Subcutaneous preadipocyte (primary cell): ENCODE data around the gene TACR2. TPM values are rescaled to one million over a fixed set of nuclear protein-coding genes. Genes with fewer than 3 reads are reported as not detected.

Source experiments
- total RNA-seq: library from RNA; depleted of rRNA; stranded (reverse); fragments of >200 nt; gene quantifications from 2 replicates; pipeline ENCODE4 v1.2.3, GENCODE V29; 2012

The TACR2 gene
- 0.20 TPM in 1 of 2 replicates, not detected in the other for total RNA-seq

DNA sequence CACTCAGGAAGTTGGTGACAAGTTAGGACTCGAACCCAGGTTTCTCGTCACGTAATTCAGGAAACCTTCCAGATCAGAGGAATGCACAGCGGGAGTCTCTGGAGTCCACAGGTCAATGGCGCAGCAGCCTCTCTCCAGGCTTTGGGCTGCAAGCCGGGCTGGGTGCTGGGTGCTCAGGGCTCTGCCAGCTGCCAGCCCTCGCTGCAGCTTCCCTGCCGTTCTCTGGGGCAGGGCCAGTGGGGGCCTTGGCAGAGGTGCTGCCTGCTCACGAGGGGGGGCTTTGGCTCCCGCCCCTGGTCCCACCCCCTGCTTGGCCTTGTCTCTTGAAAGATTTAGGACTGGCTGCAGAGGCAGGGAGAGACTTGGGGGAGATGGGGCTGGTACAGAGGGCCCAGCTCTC lies at the start of gene TACR2:
TSS of gene TACR2 (minus strand) at position 224 of the 400 bp plus-strand sequence. CDS start 595 bp downstream, outside the sequence.

DNA sequence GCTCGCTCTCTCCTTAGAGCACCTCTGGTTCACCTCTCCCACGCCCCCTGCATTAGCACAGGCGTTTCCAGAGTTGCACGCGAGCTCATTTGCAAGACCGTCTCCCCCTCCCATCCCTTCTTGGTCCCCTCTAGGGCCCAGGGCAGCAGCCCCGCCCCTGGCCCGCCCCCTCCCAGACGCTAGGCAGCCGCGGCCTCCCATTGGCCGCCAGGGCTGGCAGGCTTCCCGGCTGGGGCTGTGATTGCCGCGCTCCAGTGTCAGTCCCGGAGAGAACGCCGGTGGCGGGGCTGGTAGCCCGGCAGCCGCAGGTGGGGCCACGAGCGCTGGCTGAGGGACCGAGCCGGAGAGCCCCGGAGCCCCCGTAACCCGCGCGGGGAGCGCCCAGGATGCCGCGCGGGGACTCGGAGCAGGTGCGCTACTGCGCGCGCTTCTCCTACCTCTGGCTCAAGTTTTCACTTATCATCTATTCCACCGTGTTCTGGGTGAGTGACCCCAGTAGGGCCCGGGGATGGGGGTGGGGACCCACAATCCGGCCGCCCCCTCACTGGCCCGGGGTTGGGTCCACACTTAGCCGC lies 34.6 kb upstream of the TACR2 start, which contains the start of gene TSPAN15:
TSS of gene TSPAN15 (plus strand) at position 257 of the 575 bp plus-strand sequence. CDS start at position 387, 130 bp downstream.

Other genes with a start within 250 kb of the TACR2 start
- 23.1 and 27.6 TPM in 2 replicates for gene SUPV3L1, start 236.7 kb downstream of the TACR2 start, total RNA-seq
- gene HKDC1, start 196.6 kb downstream of the TACR2 start, total RNA-seq, result 0.20 TPM in 1 of 2 replicates, not detected in the other
- gene HK1, start 138.4 kb downstream of the TACR2 start, total RNA-seq, result 84.5 and 112 TPM in 2 replicates
- 0.20 and 0.73 TPM in 2 replicates for gene TSPAN15, start 34.5 kb upstream of the TACR2 start, total RNA-seq
- gene NEUROG3, start 156.5 kb upstream of the TACR2 start, total RNA-seq, result not detected in 2 replicates
- not detected in 2 replicates for gene FAM241B, start 213.3 kb upstream of the TACR2 start, total RNA-seq